GM20431 (cell line): ENCODE data around the gene CTSA.
"Not testable (repeated sequence)": the region's sequence is repeated elsewhere in the genome, so short reads cannot be mapped to it uniquely, and the experiment has no call there.

Experiments used
- in situ Hi-C: fragments of 300-500 bp; cut with MseI, MboI; formaldehyde crosslinking; loops from one replicate; pipeline ENCODE4 v1.15.0; 2020; ENCODE audit warnings: low sequenced_read_pairs; ENCODE audit not compliant: unreplicated experiment

The CTSA gene

GRCh38 chr20:45863543-45864470, 27.3 kb upstream of the CTSA start:
- in situ Hi-C loops = no loop called here

GRCh38 chr20:45866454-45866853, 24.7 kb upstream of the CTSA start:
- in situ Hi-C loops = no loop called here

- in situ Hi-C loops = no loop called here
Observed at GRCh38 chr20:45867136-45867818, 23.9 kb upstream of the CTSA start.

GRCh38 chr20:45867819-45868176, 23.3 kb upstream of the CTSA start:
- in situ Hi-C loops = no loop called here

GRCh38 chr20:45872626-45873025, 18.5 kb upstream of the CTSA start:
- in situ Hi-C loops = no loop called here

GRCh38 chr20:45873409-45874103, 17.6 kb upstream of the CTSA start:
- in situ Hi-C loops = no loop called here

GRCh38 chr20:45874104-45874481, 17.0 kb upstream of the CTSA start:
- in situ Hi-C loops = not testable (repeated sequence)

GRCh38 chr20:45874576-45874975, 16.6 kb upstream of the CTSA start:
- in situ Hi-C loops = no loop called here

GRCh38 chr20:45878076-45878761, 12.9 kb upstream of the CTSA start:
- in situ Hi-C loops = no loop called here

GRCh38 chr20:45880988-45881788, 9.9 kb upstream of the CTSA start, which contains the start of gene ZSWIM1:
Gene ZSWIM1, plus strand, starts transcription at chr20:45881227. Its CDS starts 1,366 bp downstream, at chr20:45882593.
- in situ Hi-C loops = no loop called here

- in situ Hi-C loops = no loop called here
Observed at GRCh38 chr20:45882469-45883099, 8.6 kb upstream of the CTSA start.

GRCh38 chr20:45883100-45883469, 8.1 kb upstream of the CTSA start:
- in situ Hi-C loops = no loop called here

GRCh38 chr20:45886590-45887345, 4.4 kb upstream of the CTSA start:
- in situ Hi-C loops = no loop called here

GRCh38 chr20:45887346-45887715, 3.8 kb upstream of the CTSA start, which contains the start of gene SPATA25:
Gene SPATA25, minus strand, starts transcription at chr20:45887622. Its CDS starts 32 bp downstream, at chr20:45887590.
- in situ Hi-C loops = no loop called here

GRCh38 chr20:45888681-45889080, 2.5 kb upstream of the CTSA start:
- in situ Hi-C loops = no loop called here

GRCh38 chr20:45890077-45890984, 804 bp upstream of the CTSA start:
- in situ Hi-C loops = no loop called here
